Endometrial microvascular endothelial cells (primary cell): ENCODE measurements around the gene SUV39H1. TPM values are rescaled to one million over a fixed set of nuclear protein-coding genes. Genes with fewer than 3 reads are reported as not detected.

ENCODE experiments used
- in situ Hi-C: cut with HindIII; loops from 2 replicates; pipeline ENCODE4 v1.10.0; 2017; ENCODE audit warnings: low sequenced_read_pairs, low pct_unique_long_range_greater_than_20kb; ENCODE audit errors: inconsistent ontology term
- total RNA-seq: library from RNA; depleted of rRNA; stranded (reverse); fragments of >200 nt; gene quantifications from one replicate; pipeline ENCODE4 v1.2.3, GENCODE V29; 2015; ENCODE audit errors: inconsistent ontology term

The SUV39H1 gene
- total RNA-seq, 1 donor from 2014 or later, result 25.3 TPM

GRCh38 chrX:48705871-48706270 is 9.3 kb downstream of the SUV39H1 start:
- in situ Hi-C loops, result no loop called here

- in situ Hi-C loops, result no loop called here
Observed at GRCh38 chrX:48709522-48710112, 13.1 kb downstream of the SUV39H1 start.

GRCh38 chrX:48711162-48711928 is 14.8 kb downstream of the SUV39H1 start:
- in situ Hi-C loops, result no loop called here

- in situ Hi-C loops, result no loop called here
Observed at GRCh38 chrX:48711929-48712505, 15.5 kb downstream of the SUV39H1 start.

- in situ Hi-C loops, result no loop called here
Observed at GRCh38 chrX:48713847-48714246, 17.3 kb downstream of the SUV39H1 start.

- in situ Hi-C loops, result no loop called here
Observed at GRCh38 chrX:48714573-48714972, 18.0 kb downstream of the SUV39H1 start.

- in situ Hi-C loops, result no loop called here
Observed at GRCh38 chrX:48715072-48715471, 18.5 kb downstream of the SUV39H1 start.

- in situ Hi-C loops, result no loop called here
Observed at GRCh38 chrX:48715876-48716502, 19.5 kb downstream of the SUV39H1 start.

- in situ Hi-C loops, result no loop called here
Observed at GRCh38 chrX:48719958-48720357, 23.4 kb downstream of the SUV39H1 start.

- in situ Hi-C loops, result no loop called here
Observed at GRCh38 chrX:48720577-48721250, 24.2 kb downstream of the SUV39H1 start.

- in situ Hi-C loops, result no loop called here
Observed at GRCh38 chrX:48721916-48722315, 25.4 kb downstream of the SUV39H1 start.

- in situ Hi-C loops, result no loop called here
Observed at GRCh38 chrX:48726596-48726995, 30.1 kb downstream of the SUV39H1 start.

- in situ Hi-C loops, result no loop called here
Observed at GRCh38 chrX:48728653-48729052, 32.1 kb downstream of the SUV39H1 start.

GRCh38 chrX:48736303-48736702 is 39.8 kb downstream of the SUV39H1 start:
- in situ Hi-C loops, result no loop called here

GRCh38 chrX:48736878-48737212 is 40.3 kb downstream of the SUV39H1 start:
- in situ Hi-C loops, result no loop called here

- in situ Hi-C loops, result no loop called here
Observed at GRCh38 chrX:48737213-48737938, 40.8 kb downstream of the SUV39H1 start.

- in situ Hi-C loops, result no loop called here
Observed at GRCh38 chrX:48737940-48738339, 41.4 kb downstream of the SUV39H1 start.

GRCh38 chrX:48741834-48742233 is 45.3 kb downstream of the SUV39H1 start:
- in situ Hi-C loops, result no loop called here

- in situ Hi-C loops, result no loop called here
Observed at GRCh38 chrX:48745222-48745621, 48.7 kb downstream of the SUV39H1 start.
